ENCODE data around the gene ITIH6. TPM values are rescaled to one million over a fixed set of nuclear protein-coding genes. Genes with fewer than 3 reads are reported as not detected.
"Not testable (repeated sequence)": the region's sequence is repeated elsewhere in the genome, so short reads cannot be mapped to it uniquely, and the experiment has no call there.

ITIH6 gene
- total RNA-seq, 1 experiment from 2014 or later, result not detected

DNA sequence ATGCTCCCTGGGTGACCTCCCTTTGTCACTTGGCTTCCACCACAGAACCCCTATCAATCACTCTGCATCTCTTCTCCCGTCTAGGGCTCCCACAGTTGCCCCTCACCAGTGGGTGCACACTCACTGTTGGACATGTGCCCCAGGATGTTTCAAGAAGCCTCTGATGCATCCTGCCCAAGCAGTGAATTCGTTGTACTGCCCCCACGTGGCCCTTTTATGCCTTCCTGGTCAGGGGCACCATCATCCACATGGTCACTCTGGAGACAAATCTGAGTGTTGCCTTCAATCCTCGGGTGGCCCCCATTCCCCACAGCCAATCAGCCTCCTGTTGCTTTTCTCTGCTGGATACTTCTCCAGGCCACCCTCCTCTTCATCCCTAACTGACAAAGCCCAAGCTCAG lies 12.2 kb downstream of the ITIH6 start:
- Mint-ChIP-seq H3K27me3 (ENCODE audit: unreplicated experiment) (peaks cover 2% of the 10 kb centered on the region), H3K4me1 (ENCODE audit: low read depth, unreplicated experiment) (no peaks in the 10 kb centered on the region), H3K9me3 (ENCODE audit: low read depth, unreplicated experiment) (no peaks in the 10 kb centered on the region), H3K4me3 (ENCODE audit: low read depth, unreplicated experiment) (no peak overlapping the region), H3K27ac (ENCODE audit: unreplicated experiment) (no peak overlapping the region), H3K36me3 (ENCODE audit: insufficient read depth, unreplicated experiment) (peaks cover 7% of the 10 kb centered on the region)
- intact Hi-C loops (cut with micrococcal nuclease; ENCODE audit: unreplicated experiment), result no loop called here
- TF ChIP-seq, protein P1, sequence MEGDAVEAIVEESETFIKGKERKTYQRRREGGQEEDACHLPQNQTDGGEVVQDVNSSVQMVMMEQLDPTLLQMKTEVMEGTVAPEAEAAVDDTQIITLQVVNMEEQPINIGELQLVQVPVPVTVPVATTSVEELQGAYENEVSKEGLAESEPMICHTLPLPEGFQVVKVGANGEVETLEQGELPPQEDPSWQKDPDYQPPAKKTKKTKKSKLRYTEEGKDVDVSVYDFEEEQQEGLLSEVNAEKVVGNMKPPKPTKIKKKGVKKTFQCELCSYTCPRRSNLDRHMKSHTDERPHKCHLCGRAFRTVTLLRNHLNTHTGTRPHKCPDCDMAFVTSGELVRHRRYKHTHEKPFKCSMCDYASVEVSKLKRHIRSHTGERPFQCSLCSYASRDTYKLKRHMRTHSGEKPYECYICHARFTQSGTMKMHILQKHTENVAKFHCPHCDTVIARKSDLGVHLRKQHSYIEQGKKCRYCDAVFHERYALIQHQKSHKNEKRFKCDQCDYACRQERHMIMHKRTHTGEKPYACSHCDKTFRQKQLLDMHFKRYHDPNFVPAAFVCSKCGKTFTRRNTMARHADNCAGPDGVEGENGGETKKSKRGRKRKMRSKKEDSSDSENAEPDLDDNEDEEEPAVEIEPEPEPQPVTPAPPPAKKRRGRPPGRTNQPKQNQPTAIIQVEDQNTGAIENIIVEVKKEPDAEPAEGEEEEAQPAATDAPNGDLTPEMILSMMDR (IDR thresholded peaks at IDR 0.05; ENCODE audit: unreplicated experiment), result no peak
- BruUV-seq (replicated peaks), result no TSS peak
- DNase-seq, result peak; percentile 26
- CTCF ChIA-PET, result interaction anchor here (2.4 kb wide), 1 partner anchor 146 kb away, joined by 27 read pairs; no protein-coding TSS in a partner anchor

DNA sequence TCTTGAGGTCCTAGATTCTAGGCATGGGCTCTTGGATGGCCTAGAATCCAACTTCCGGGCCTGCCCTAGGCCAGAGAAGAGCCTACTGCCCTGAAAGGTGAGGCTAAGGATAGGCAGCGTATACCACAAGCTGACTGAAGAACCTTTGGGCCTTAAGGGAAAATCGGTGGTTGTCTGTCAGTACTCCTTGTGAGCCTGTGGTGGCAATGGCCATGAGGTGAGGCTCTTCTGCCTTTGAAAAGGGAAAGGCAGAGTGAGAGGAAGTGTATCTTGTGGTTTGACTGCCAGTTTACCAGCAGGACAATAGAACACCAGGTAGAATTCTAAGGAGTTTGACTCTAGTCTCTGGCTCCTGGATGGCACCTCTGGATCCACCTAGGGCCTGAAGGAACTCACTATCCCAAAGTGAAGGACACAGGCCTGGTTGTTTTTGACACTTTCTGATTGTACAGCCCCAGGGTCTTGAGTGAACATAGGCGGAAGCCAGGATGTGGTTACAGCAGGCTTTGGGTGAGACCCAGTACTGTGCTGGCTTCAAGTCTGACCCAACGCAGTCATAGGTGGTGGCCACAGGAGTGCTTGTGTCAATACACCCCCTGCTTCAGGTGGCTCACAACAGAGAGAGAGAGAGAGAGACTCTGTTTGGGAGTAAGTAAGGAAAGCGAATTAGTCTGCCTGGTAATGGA lies 20.9 kb downstream of the ITIH6 start:
- Mint-ChIP-seq H3K36me3 (ENCODE audit: insufficient read depth, unreplicated experiment) (no peaks in the 10 kb centered on the region), H3K9me3 (ENCODE audit: low read depth, unreplicated experiment) (no peaks in the 10 kb centered on the region), H3K4me3 (ENCODE audit: low read depth, unreplicated experiment) (no peak overlapping the region), H3K4me1 (ENCODE audit: low read depth, unreplicated experiment) (no peaks in the 10 kb centered on the region), H3K27ac (ENCODE audit: unreplicated experiment) (no peak overlapping the region), H3K27me3 (ENCODE audit: unreplicated experiment) (peaks cover 12% of the 10 kb centered on the region)
- no TSS peak for BruUV-seq (replicated peaks)
- DNase-seq, result no peak
- CTCF ChIA-PET, result no interaction called here
- intact Hi-C loops (cut with micrococcal nuclease; ENCODE audit: unreplicated experiment), result no loop called here
- TF ChIP-seq, protein P1 (IDR thresholded peaks at IDR 0.05; ENCODE audit: unreplicated experiment), result no peak

DNA sequence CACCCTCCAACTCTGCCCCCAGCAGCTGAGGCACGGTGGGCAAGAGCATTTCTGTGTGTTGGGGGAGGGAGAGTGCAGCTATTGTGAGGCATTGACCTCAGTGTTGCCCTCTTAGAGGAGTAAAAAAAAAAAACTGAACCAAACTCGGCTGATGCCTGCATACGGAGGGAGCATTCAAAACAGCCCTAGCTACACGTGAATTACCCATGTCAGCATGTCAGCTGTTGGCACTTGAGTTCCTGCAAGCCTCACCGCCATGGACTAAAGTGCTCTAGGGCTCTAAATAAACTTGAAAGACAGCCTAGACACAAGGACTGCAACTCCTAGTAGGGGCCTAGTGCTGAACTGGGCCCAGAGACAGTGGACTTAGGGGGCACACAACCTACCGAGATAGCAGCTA lies 22.0 kb downstream of the ITIH6 start:
- H3K9me3 Mint-ChIP-seq (ENCODE audit: low read depth, unreplicated experiment), result no peaks in the 10 kb centered on the region
- H3K27me3 Mint-ChIP-seq (ENCODE audit: unreplicated experiment), result peaks cover 12% of the 10 kb centered on the region
- TF ChIP-seq, protein P1 (IDR thresholded peaks at IDR 0.05; ENCODE audit: unreplicated experiment), result no peak
- no peak for DNase-seq
- BruUV-seq (replicated peaks), result no TSS peak
- intact Hi-C loops (cut with micrococcal nuclease; ENCODE audit: unreplicated experiment), result no loop called here
- no peak overlapping the region for H3K4me3 Mint-ChIP-seq (ENCODE audit: low read depth, unreplicated experiment)
- CTCF ChIA-PET, result no interaction called here
- H3K27ac Mint-ChIP-seq (ENCODE audit: unreplicated experiment), result no peak overlapping the region
- H3K36me3 Mint-ChIP-seq (ENCODE audit: insufficient read depth, unreplicated experiment), result no peaks in the 10 kb centered on the region
- H3K4me1 Mint-ChIP-seq (ENCODE audit: low read depth, unreplicated experiment), result no peaks in the 10 kb centered on the region

DNA sequence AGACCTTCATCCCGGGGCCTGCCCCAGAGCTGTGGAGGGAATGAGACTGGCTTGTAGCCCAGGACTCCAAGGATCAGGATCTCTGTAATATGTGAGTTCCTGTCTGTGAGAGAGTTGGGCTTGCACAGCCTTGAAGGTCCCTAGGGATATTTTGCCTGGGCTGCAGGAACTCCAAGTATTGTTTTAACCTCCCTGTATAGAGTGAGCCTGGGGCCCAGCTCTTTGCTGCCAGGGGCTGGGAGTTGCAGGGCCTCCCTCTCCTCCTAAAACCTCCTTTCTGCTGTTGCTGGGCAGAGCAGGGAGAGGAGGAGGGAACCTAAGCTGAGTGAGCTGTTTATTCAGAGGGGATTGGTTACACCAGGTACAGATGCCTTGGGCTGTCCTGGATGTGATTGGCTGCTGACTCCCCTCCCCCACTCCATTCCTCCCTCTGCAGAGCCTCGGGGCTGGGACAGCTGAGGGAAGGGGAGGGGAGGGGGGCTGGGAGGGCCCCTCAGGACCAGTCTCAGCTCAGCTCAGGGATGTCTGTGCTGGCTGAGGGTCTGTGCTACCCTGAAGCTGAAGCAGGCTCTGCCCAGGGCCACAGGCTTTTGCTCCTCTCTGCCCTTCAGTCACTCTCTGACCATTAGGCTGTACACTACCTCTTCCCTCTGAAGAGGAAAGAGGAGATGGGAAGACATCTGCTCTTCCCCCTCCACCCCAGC lies 23.5 kb downstream of the ITIH6 start:
- H3K9me3 Mint-ChIP-seq (ENCODE audit: low read depth, unreplicated experiment); H3K4me3 Mint-ChIP-seq (ENCODE audit: low read depth, unreplicated experiment); H3K4me1 Mint-ChIP-seq (ENCODE audit: low read depth, unreplicated experiment); H3K27ac Mint-ChIP-seq (ENCODE audit: unreplicated experiment); H3K27me3 Mint-ChIP-seq (ENCODE audit: unreplicated experiment); H3K36me3 Mint-ChIP-seq (ENCODE audit: insufficient read depth, unreplicated experiment); intact Hi-C loops (cut with micrococcal nuclease; ENCODE audit: unreplicated experiment); BruUV-seq (replicated peaks); CTCF ChIA-PET; DNase-seq: not testable (repeated sequence)
